GM12878 (cell line): ENCODE measurements around the gene AKAP17A. TPM values are rescaled to one million over a fixed set of nuclear protein-coding genes. Genes with fewer than 3 reads are reported as not detected.

ENCODE experiments used
- ASH2L ChIP-seq: fragments of 300-600, 200-600 bp; sonication (generic); IDR thresholded peaks from 2 replicates; pipeline ENCODE4 v1.6.1; 2017; ENCODE audit warnings: low read depth, mild to moderate bottlenecking, borderline replicate concordance
- CBFB ChIP-seq: IDR thresholded peaks from 2 replicates; pipeline ENCODE4 v1.6.1; 2016; ENCODE audit warnings: antibody characterized with exemption, low read depth
- CBX3 ChIP-seq: fragments of 200-600 bp; sonication (generic); IDR thresholded peaks from 2 replicates; pipeline ENCODE4 v1.6.1; 2016; ENCODE audit warnings: low read depth, borderline replicate concordance
- CHD2 ChIP-seq: IDR thresholded peaks from 2 replicates; pipeline ENCODE4 v1.6.1; 2011; ENCODE audit warnings: low read depth, low read length, improper control_type of control experiment, borderline replicate concordance
- CREM ChIP-seq: IDR thresholded peaks from 2 replicates; pipeline ENCODE4 v1.6.1; 2014; ENCODE audit warnings: antibody characterized with exemption, low read depth
- EZH2 ChIP-seq: IDR thresholded peaks from 2 replicates; pipeline ENCODE4 v1.6.1; 2012; ENCODE audit warnings: low read depth, mild to moderate bottlenecking, control low read depth, inconsistent platforms, low read length, borderline replicate concordance; ENCODE audit not compliant: control insufficient read depth
- IRF3 ChIP-seq: fragments of 450-650 bp; IDR thresholded peaks from 2 replicates; pipeline ENCODE4 v1.6.1; 2014; ENCODE audit warnings: mild to moderate bottlenecking
- JUNB ChIP-seq: IDR thresholded peaks from 2 replicates; pipeline ENCODE4 v1.6.1; 2016; ENCODE audit warnings: antibody characterized with exemption, mild to moderate bottlenecking
- MAX ChIP-seq: IDR thresholded peaks from 2 replicates; pipeline ENCODE4 v1.6.1; 2012; ENCODE audit warnings: low read depth, low read length, improper control_type of control experiment
- NR2C1 ChIP-seq: fragments of 450-650 bp; IDR thresholded peaks from 2 replicates; pipeline ENCODE4 v1.6.1; 2017; ENCODE audit warnings: antibody characterized with exemption, mild to moderate bottlenecking, moderate library complexity
- PAX5 ChIP-seq: IDR thresholded peaks from 2 replicates; pipeline ENCODE4 v1.6.1; 2011; ENCODE audit warnings: low read depth, low read length, borderline replicate concordance
- PML ChIP-seq: IDR thresholded peaks from 2 replicates; pipeline ENCODE4 v1.6.1; 2012; ENCODE audit warnings: low read length, inconsistent platforms
- POU2F2 ChIP-seq: IDR thresholded peaks from 3 replicates; pipeline ENCODE4 v1.6.1; 2011; ENCODE audit warnings: low read depth, mild to moderate bottlenecking, low read length, borderline replicate concordance
- RCOR1 ChIP-seq: conservative IDR thresholded peaks from 2 replicates; pipeline ENCODE4 v1.6.1; 2012; ENCODE audit warnings: low read depth, low read length, improper control_type of control experiment
- RFX5 ChIP-seq: IDR thresholded peaks from 2 replicates; pipeline ENCODE4 v1.6.1; 2011; ENCODE audit warnings: low read depth, low read length, improper control_type of control experiment
- SIN3A ChIP-seq: IDR thresholded peaks from 2 replicates; pipeline ENCODE4 v1.6.1; 2012; ENCODE audit warnings: low read depth, low read length, improper control_type of control experiment
- TAF1 ChIP-seq: IDR thresholded peaks from 2 replicates; pipeline ENCODE4 v1.6.1; 2011; ENCODE audit warnings: mild to moderate bottlenecking, low read depth, low read length, borderline replicate concordance
- USF2 ChIP-seq: IDR thresholded peaks from 2 replicates; pipeline ENCODE4 v1.6.1; 2011; ENCODE audit warnings: low read depth, low read length, improper control_type of control experiment, borderline replicate concordance
- YBX1 ChIP-seq: fragments of 450-650 bp; IDR thresholded peaks from 2 replicates; pipeline ENCODE4 v1.6.1; 2016; ENCODE audit warnings: antibody characterized with exemption
- ZBED1 ChIP-seq: IDR thresholded peaks from 2 replicates; pipeline ENCODE4 v1.6.1; 2016; ENCODE audit warnings: borderline replicate concordance
- ZSCAN29 ChIP-seq: fragments of 450-650 bp; IDR thresholded peaks from 2 replicates; pipeline ENCODE4 v1.6.1; 2017; ENCODE audit warnings: mild to moderate bottlenecking, moderate library complexity
- ZZZ3 ChIP-seq: IDR thresholded peaks from 2 replicates; pipeline ENCODE4 v1.6.1; 2011; ENCODE audit warnings: low read depth; ENCODE audit not compliant: control insufficient read depth, insufficient read length
- polyA plus RNA-seq, 11 experiments: library from polyadenylated mRNA; depleted of rRNA in 4 of 11; unstranded in 6 of 11; stranded (reverse) in 5 of 11; fragments of >200 nt; fragmentation: Nextera tagmentation in 4 of 11; fragmentation: Illumina TruSeq in 1 of 11; extraction: Ambion mirVana in 4 of 11; extraction: Trizol in 1 of 11; gene quantifications; 1 replicate in 1 of 11; 2 replicates in 10 of 11; pipeline versions ENCODE4 v1.2.1 to v1.2.3, GENCODE V29; 2011 to 2016; ENCODE audit warnings: inconsistent platforms in 2 of 11, missing spikeins in 2 of 11, low read depth in 1 of 11
- total RNA-seq, 4 experiments: library from RNA; depleted of rRNA in 3 of 4; stranded (reverse); fragments of >200 nt in 3 of 4; fragmentation: Illumina TruSeq in 1 of 4; extraction: Trizol in 1 of 4; gene quantifications; 2 replicates each; pipeline versions ENCODE4 v1.2.1 to v1.2.3, GENCODE V29; 2013 to 2021
- TF ChIP-seq, protein P1 (sequence below), 3 experiments: IDR thresholded peaks in 2 of 3; conservative IDR thresholded peaks in 1 of 3; 2 replicates each; pipeline ENCODE4 v1.5.1; 2011; ENCODE audit warnings: low read depth in 3 of 3, low read length in 3 of 3, mild to moderate bottlenecking in 3 of 3, control low read depth in 2 of 3, moderate library complexity in 2 of 3, inconsistent platforms in 1 of 3, mixed read lengths in 1 of 3; ENCODE audit not compliant: control insufficient read depth in 2 of 3, insufficient read depth in 1 of 3; ENCODE audit errors: extremely low read depth in 1 of 3
- TF ChIP-seq, protein P2 (sequence below): fragments of 450-650 bp; IDR thresholded peaks from 2 replicates; pipeline ENCODE4 v1.6.1; 2017; ENCODE audit warnings: borderline replicate concordance

AKAP17A gene
- total and polyA plus RNA-seq, 10 of the 15 experiments (the other 5 are each of a cell fraction or from before 2014, with no cell fraction given), result 3.0 to 55.8 (median 25.5) TPM

DNA sequence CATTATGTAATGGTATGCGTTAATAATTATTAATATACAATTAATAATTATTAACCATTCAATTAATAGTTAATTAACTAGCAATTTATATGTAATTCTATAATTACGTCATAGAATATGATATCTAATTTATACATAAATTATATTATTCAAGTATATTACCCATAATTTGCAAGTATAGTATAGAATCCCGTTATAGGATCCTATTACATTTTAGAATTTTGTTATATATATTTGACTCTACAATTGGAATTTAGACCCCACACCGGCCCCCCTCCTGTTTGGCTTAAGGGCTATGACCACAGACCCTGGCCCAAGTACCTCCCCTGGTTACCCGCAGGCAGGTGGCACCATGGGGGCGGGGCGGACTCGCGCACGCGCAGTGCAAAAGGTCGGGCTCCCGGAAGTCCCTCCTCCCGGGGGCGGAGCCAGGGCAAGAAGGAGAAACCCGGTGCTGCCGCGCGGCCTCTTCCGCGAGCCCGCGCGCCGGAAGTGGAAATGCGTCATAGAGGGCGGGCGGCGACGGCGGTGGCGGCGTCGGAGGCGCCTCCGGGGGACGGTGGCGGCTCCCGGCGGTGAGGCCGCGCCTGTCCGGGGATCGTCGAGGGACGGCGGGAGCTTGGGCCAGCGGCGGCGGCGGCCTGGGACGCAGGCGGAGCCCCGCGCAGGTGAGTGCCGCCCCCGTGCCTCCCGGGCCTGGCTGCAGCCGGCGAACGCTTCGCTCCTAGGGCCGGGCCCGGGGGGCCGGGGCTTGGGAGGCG is at the start of gene AKAP17A (continued):
- TF ChIP-seq IRF3, result 0 out of 2 replicates have a peak, but pooled peaks have one; percentile 51
- TF ChIP-seq RFX5, result 0 out of 2 replicates have a peak, but pooled peaks have one; percentile 25
- TF ChIP-seq MAX, result no peak
- TF ChIP-seq ZSCAN29, result 0 out of 2 replicates have a peak, but pooled peaks have one; percentile 30
- peak; percentile 90 for TF ChIP-seq NR2C1
- TF ChIP-seq, protein P1, sequence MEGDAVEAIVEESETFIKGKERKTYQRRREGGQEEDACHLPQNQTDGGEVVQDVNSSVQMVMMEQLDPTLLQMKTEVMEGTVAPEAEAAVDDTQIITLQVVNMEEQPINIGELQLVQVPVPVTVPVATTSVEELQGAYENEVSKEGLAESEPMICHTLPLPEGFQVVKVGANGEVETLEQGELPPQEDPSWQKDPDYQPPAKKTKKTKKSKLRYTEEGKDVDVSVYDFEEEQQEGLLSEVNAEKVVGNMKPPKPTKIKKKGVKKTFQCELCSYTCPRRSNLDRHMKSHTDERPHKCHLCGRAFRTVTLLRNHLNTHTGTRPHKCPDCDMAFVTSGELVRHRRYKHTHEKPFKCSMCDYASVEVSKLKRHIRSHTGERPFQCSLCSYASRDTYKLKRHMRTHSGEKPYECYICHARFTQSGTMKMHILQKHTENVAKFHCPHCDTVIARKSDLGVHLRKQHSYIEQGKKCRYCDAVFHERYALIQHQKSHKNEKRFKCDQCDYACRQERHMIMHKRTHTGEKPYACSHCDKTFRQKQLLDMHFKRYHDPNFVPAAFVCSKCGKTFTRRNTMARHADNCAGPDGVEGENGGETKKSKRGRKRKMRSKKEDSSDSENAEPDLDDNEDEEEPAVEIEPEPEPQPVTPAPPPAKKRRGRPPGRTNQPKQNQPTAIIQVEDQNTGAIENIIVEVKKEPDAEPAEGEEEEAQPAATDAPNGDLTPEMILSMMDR (IDR thresholded peaks at IDR 0.05 in 2 of 3, conservative IDR thresholded peaks at IDR 0.05 in 1 of 3; ENCODE audit: control insufficient read depth in 2 of 3, extremely low read depth in 1 of 3, insufficient read depth in 1 of 3, low read depth in 3 of 3, low read length in 3 of 3), result peak in 2 of 3 experiments; percentile 3 to 25; a peak in 1 of 6 replicates
- no peak for TF ChIP-seq YBX1
- no peak for TF ChIP-seq ZBED1
- TF ChIP-seq USF2, result no peak
- peak; percentile 62; the same call in 1 of the 3 replicates for TF ChIP-seq POU2F2
- no peak for TF ChIP-seq SIN3A
- TF ChIP-seq, protein P2, sequence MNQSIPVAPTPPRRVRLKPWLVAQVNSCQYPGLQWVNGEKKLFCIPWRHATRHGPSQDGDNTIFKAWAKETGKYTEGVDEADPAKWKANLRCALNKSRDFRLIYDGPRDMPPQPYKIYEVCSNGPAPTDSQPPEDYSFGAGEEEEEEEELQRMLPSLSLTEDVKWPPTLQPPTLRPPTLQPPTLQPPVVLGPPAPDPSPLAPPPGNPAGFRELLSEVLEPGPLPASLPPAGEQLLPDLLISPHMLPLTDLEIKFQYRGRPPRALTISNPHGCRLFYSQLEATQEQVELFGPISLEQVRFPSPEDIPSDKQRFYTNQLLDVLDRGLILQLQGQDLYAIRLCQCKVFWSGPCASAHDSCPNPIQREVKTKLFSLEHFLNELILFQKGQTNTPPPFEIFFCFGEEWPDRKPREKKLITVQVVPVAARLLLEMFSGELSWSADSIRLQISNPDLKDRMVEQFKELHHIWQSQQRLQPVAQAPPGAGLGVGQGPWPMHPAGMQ, result no peak
- no peak for TF ChIP-seq RCOR1
- peak; percentile 93 for TF ChIP-seq CREM
- peak; percentile 80 for TF ChIP-seq CHD2
- TF ChIP-seq TAF1, result peak; percentile 76; the same call in 1 of the 2 replicates
- TF ChIP-seq CBX3, result no peak
- no peak for TF ChIP-seq ASH2L
- TF ChIP-seq EZH2, result no peak
- TF ChIP-seq PAX5, result peak; percentile 24; the same call in 1 of the 2 replicates
- TF ChIP-seq JUNB, result no peak
- no peak for TF ChIP-seq PML
- TF ChIP-seq CBFB, result 0 out of 2 replicates have a peak, but pooled peaks have one; percentile 21
- TF ChIP-seq ZZZ3, result no peak
